Upper lobe of left lung (tissue), 6 donors: Measurements from ENCODE around the gene TMA7B. TPM values are rescaled to one million over a fixed set of nuclear protein-coding genes. Genes with fewer than 3 reads are reported as not detected.

Experiments
- ATAC-seq, 2 donors: fragments of 200-7000 bp; cut with Tn5 transposase; one replicate each; pipeline ENCODE4 v1.9.1; 2022; ENCODE audit warnings: mild to moderate bottlenecking in 2 of 2, moderate library complexity in 2 of 2; ENCODE audit not compliant: low FRiP score in 2 of 2
- DNase-seq, 2 donors: peaks; one replicate each; pipeline ENCODE4 v3.0.0-alpha.2; 2019 to 2020
- H3K27ac ChIP-seq, 4 donors: fragments of 200-600 bp; sonication (generic); one replicate each; pipeline ENCODE4 v1.5.1; 2016 to 2019
- H3K27me3 ChIP-seq, 4 donors: fragments of 200-600 bp; sonication (generic); one replicate each; pipeline ENCODE4 v1.5.1; 2017 to 2019
- H3K36me3 ChIP-seq, 4 donors: fragments of 200-600 bp; sonication (generic); one replicate each; pipeline ENCODE4 v1.5.1; 2016 to 2019
- H3K4me1 ChIP-seq, 4 donors: fragments of 200-600 bp; sonication (generic); one replicate each; pipeline ENCODE4 v1.5.1; 2018 to 2019
- H3K4me3 ChIP-seq, 4 donors: fragments of 200-600 bp; sonication (generic); one replicate each; pipeline ENCODE4 v1.5.1; 2017 to 2019; ENCODE audit warnings: mild to moderate bottlenecking in 2 of 4, moderate library complexity in 1 of 4
- H3K9me3 ChIP-seq, 4 donors: fragments of 200-600 bp; sonication (generic); one replicate each; pipeline ENCODE4 v1.5.1; 2018 to 2019
- CTCF ChIP-seq, 6 experiments: fragments of 450-650 bp in 4 of 6; fragments of 200-600 bp in 2 of 6; sonication (generic) in 2 of 6; IDR thresholded peaks; one replicate each; pipeline ENCODE4 v1.5.1; 2016 to 2019; ENCODE audit warnings: antibody characterized with exemption in 6 of 6
- EP300 ChIP-seq, 4 donors: sonication (generic); formaldehyde crosslinking; IDR thresholded peaks; one replicate each; pipeline ENCODE4 v1.5.1; 2017; ENCODE audit warnings: antibody characterized with exemption in 4 of 4, control low read depth in 2 of 4
- POLR2A ChIP-seq, 4 donors: fragments of 450-650 bp; IDR thresholded peaks; one replicate each; pipeline ENCODE4 v1.5.1; 2016 to 2017; ENCODE audit warnings: antibody characterized with exemption in 4 of 4, mild to moderate bottlenecking in 2 of 4
- POLR2AphosphoS5 ChIP-seq, 2 donors: sonication (generic); formaldehyde crosslinking; IDR thresholded peaks; one replicate each; pipeline ENCODE4 v1.5.1; 2017; ENCODE audit warnings: antibody characterized with exemption in 2 of 2
- WGBS, 2 donors: methylation state at CpG; one replicate each; pipeline ENCODE4 v1.1.5; 2017 to 2018; 5-methylcytosine and 5-hydroxymethylcytosine counted together
- total RNA-seq, 6 donors: library from RNA; depleted of rRNA in 4 of 6; stranded (reverse); fragments of >200 nt in 4 of 6; gene quantifications; one replicate each; pipeline versions ENCODE4 v1.1.0 to v1.2.1, GENCODE V29; 2016 to 2021
- donor health status: DM: no; HTN: no; CAD: no; lungs with moderate emphysema.
- donor health status: DM: no; HTN: yes; CAD: no; lungs with severe emphysema.

TMA7B gene
- total RNA-seq, 6 donors from 2014 or later, result 0.24 to 2.3 (median 0.76) TPM; not detected in 1

- Histone ChIP-seq H3K4me3 (no peak overlapping the region), H3K4me1 (peaks cover 0 to 6% (median 2%) of the 10 kb centered on the region in 4 donors), H3K27ac (no peak overlapping the region), H3K36me3 (no peaks in the 10 kb centered on the region), H3K9me3 (no peaks in the 10 kb centered on the region), H3K27me3 (peaks cover 0 to 6% (median 0%) of the 10 kb centered on the region in 4 donors)
- DNase-seq (no peak), ATAC-seq (no peak)
- 68 to 87% methylated on average over 7 to 10 of the region's 10 CpGs for WGBS, 2 donors
- TF ChIP-seq POLR2A (IDR thresholded peaks at IDR 0.05), result no peak
- TF ChIP-seq POLR2AphosphoS5 (IDR thresholded peaks at IDR 0.05), result no peak
Observed at GRCh38 chr22:40008726-40009291, 48.6 kb downstream of the TMA7B start.

- DNase-seq (no peak), ATAC-seq (no peak)
- no peaks in the 10 kb centered on the region for H3K36me3 ChIP-seq
- WGBS, 2 donors, result 23 to 29% methylated on average over 11 of the region's 11 CpGs
- peaks cover 0 to 6% (median 0%) of the 10 kb centered on the region in 4 donors for H3K27me3 ChIP-seq
- no peak for TF ChIP-seq POLR2AphosphoS5 (IDR thresholded peaks at IDR 0.05)
- TF ChIP-seq POLR2A (IDR thresholded peaks at IDR 0.05), result no peak
- no peak for TF ChIP-seq EP300 (IDR thresholded peaks at IDR 0.05)
- TF ChIP-seq CTCF (IDR thresholded peaks at IDR 0.05), result no peak
- no peaks in the 10 kb centered on the region for H3K9me3 ChIP-seq
- H3K4me1 ChIP-seq, result peaks cover 0 to 6% (median 2%) of the 10 kb centered on the region in 4 donors
- no peak overlapping the region for H3K4me3 ChIP-seq
- H3K27ac ChIP-seq, result no peak overlapping the region
Observed at GRCh38 chr22:40009292-40009774, 49.1 kb downstream of the TMA7B start.

- WGBS, 2 donors, result 41 to 56% methylated on average over 24 of the region's 24 CpGs
- DNase-seq (no peak), ATAC-seq (no peak)
- no peak for TF ChIP-seq EP300 (IDR thresholded peaks at IDR 0.05)
- TF ChIP-seq CTCF (IDR thresholded peaks at IDR 0.05), result no peak
- TF ChIP-seq POLR2A (IDR thresholded peaks at IDR 0.05), result no peak
- TF ChIP-seq POLR2AphosphoS5 (IDR thresholded peaks at IDR 0.05), result no peak
- H3K27me3 ChIP-seq, result peaks cover 0 to 6% (median 0%) of the 10 kb centered on the region in 4 donors
- H3K4me3 ChIP-seq, result no peak overlapping the region
- no peaks in the 10 kb centered on the region for H3K36me3 ChIP-seq
- no peaks in the 10 kb centered on the region for H3K9me3 ChIP-seq
- H3K27ac ChIP-seq, result no peak overlapping the region
- peaks cover 0 to 6% (median 2%) of the 10 kb centered on the region in 4 donors for H3K4me1 ChIP-seq
Observed at GRCh38 chr22:40009951-40010671, 49.9 kb downstream of the TMA7B start.

- Histone ChIP-seq H3K27me3 (peaks cover 0 to 6% (median 0%) of the 10 kb centered on the region in 4 donors), H3K36me3 (no peaks in the 10 kb centered on the region), H3K4me3 (no peak overlapping the region), H3K9me3 (no peaks in the 10 kb centered on the region), H3K4me1 (peaks cover 0 to 6% (median 2%) of the 10 kb centered on the region in 4 donors), H3K27ac (no peak overlapping the region)
- DNase-seq, result no peak
- no peak for TF ChIP-seq EP300 (IDR thresholded peaks at IDR 0.05)
- TF ChIP-seq POLR2A (IDR thresholded peaks at IDR 0.05), result no peak
- no peak for TF ChIP-seq CTCF (IDR thresholded peaks at IDR 0.05)
- TF ChIP-seq POLR2AphosphoS5 (IDR thresholded peaks at IDR 0.05), result no peak
- WGBS, 2 donors, result 77 to 80% methylated on average over 6 of the region's 6 CpGs
- no peak for ATAC-seq
Observed at GRCh38 chr22:40010746-40011145, 50.5 kb downstream of the TMA7B start.

Other genes with a start within 250 kb of the TMA7B start
- gene ENTHD1, start 66.6 kb upstream of the TMA7B start, total RNA-seq, result under 1 TPM in 1 of 6 donors, not detected in 5; 0.09 TPM
- gene GRAP2, start 59.3 kb upstream of the TMA7B start, total RNA-seq, result 10 to 100 TPM in 1 of 6 donors, 1 to 10 TPM in 5; 3.2 to 22.0 (median 7.2) TPM
- gene FAM83F, start 34.6 kb downstream of the TMA7B start, total RNA-seq, result 1 to 10 TPM in 2 of 6 donors, under 1 TPM in 4; 0.23 to 2.8 (median 0.67) TPM
- 100 to 1,000 TPM in 1 of 6 donors, 10 to 100 TPM in 5; 18.1 to 106 (median 60.3) TPM for gene TNRC6B, start 217.5 kb downstream of the TMA7B start, total RNA-seq